ENCODE data around the gene CRTC2.

Gene CRTC2

DNA sequence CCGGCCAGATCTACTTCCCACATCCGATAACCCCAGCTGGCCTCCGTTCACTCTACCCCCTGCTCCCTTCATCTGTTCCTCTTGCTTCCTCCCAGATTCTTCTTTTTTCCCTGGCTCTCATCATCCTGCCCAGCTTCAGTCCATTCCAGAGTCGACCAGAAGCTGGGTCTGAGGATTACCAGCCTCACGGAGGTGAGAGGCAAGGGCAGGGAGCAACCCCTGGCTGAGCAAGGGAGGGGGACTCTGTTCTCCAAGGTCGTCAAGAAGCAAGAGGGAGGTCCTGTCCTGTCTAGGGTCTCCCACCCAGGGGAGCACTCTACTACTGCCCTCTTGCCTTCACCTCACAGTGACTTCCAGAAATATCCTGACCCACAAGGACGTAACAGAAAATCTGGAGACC lies 15.1 kb upstream of the CRTC2 start:
- no peak for DNase-seq

- no peak for DNase-seq
Observed at GRCh38 chr1:153973071-153973470, 14.7 kb upstream of the CRTC2 start.

GRCh38 chr1:153970346-153970745 lies 11.9 kb upstream of the CRTC2 start:
- no peak for DNase-seq

- no peak for DNase-seq
Observed at GRCh38 chr1:153968972-153969371, 10.6 kb upstream of the CRTC2 start.

DNA sequence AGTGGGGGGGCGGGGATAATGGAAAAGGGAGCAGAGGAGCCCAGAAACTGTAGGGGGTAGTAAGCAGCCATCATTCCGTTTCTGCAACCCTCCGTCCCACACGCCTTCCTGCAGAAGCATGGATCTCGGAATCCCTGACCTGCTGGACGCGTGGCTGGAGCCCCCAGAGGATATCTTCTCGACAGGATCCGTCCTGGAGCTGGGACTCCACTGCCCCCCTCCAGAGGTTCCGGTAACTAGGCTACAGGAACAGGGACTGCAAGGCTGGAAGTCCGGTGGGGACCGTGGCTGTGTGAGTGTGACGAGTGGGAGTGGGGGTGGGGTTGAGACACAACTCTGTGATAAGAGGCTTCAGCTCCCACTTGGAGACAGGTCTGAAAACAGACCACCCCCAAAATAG lies 10.0 kb upstream of the CRTC2 start:
- DNase-seq, result no peak

DNA sequence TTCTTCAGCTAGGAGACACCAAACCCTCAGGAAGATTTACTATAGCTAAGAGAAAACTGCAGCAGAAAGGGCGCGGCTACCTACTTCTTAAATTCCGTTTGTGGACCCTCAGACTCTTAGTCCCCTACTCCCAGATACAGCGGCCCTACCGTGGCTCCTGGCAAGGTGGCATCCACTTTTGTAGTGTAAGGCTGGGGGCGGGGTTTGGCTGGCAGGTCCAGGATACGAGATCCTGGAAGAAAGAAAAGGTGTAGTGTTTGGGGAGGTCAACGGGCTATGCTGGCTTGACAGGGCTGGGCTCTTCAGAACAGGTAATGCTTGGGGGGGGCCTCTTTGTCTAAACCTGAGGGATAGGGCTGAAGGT lies 9.6 kb upstream of the CRTC2 start:
- DNase-seq, result no peak

GRCh38 chr1:153967107-153967999 lies 8.9 kb upstream of the CRTC2 start, which contains the start of gene CREB3L4:
Gene CREB3L4, plus strand, starts transcription at chr1:153967902. Its CDS starts 624 bp downstream, at chr1:153968526.
- DNase-seq, result peak; percentile 90

GRCh38 chr1:153963850-153964331 lies 5.5 kb upstream of the CRTC2 start:
- no peak for DNase-seq

GRCh38 chr1:153963030-153963849 lies 4.8 kb upstream of the CRTC2 start, which contains the start of gene SLC39A1:
Gene SLC39A1, minus strand, starts transcription at chr1:153963537. Its CDS starts 822 bp downstream, at chr1:153962715.
- peak; percentile 93 for DNase-seq

- no peak for DNase-seq
Observed at GRCh38 chr1:153962088-153963029, 3.9 kb upstream of the CRTC2 start.

DNA sequence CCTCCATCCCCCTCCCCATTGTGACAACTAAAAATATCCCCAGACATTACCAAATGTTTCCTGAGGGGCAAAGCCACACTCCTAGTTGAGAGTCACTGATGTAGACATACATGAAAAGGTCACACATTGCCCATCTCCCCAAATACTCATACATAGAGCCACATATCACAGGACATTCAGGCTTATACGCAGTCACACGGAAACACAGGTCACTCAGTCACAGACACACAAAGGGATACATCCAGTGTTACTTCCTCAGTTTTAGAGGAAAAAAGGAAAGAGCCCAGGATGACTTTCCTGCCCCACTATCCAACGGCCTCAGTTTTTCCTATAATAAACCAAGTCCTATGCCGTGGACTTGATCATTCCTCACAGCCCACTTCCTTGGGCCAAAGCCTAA lies 3.0 kb upstream of the CRTC2 start:
- DNase-seq, result no peak

- DNase-seq, result no peak
Observed at GRCh38 chr1:153960206-153960605, 1.8 kb upstream of the CRTC2 start.

- DNase-seq, result no peak
Observed at GRCh38 chr1:153959454-153959853, 1.0 kb upstream of the CRTC2 start.

- DNase-seq, result no peak
Observed at GRCh38 chr1:153958961-153959260, 499 bp upstream of the CRTC2 start.

GRCh38 chr1:153957744-153958110 lies 685 bp downstream of the CRTC2 start:
- peak; percentile 62 for DNase-seq

DNA sequence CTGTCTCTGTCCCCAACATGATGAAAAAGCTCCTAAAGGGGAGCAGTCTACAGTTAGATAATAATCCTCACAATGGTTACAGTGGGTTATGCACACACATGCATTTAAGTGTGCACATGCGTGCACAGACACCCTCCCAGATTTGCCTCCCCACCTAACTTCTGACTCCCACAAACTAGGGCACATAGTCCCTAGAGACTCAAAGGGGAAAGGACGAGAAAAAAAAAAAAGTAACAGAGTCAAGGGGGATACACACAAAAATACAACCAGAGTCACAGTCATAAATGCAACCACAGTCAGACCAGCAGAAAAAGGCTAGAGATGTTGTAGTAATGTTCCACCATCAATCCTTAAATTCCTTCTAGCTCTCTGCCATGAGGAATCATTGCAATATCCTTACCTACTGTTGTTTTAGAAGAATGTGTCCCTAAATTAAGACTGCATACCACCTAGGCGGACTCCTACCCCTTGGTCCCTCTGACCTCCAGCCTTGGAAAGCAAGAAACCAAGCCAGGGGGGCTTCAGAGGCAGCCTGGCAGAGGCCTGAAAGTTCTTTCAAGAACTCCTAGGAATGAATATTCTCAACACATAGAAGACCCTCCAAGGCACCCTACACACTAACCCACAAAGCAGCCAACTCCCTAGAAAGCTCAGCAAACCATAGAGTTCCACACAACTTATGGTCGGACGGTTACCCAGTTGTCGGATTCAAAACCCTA lies 1.3 kb downstream of the CRTC2 start:
- DNase-seq, result no peak

DNA sequence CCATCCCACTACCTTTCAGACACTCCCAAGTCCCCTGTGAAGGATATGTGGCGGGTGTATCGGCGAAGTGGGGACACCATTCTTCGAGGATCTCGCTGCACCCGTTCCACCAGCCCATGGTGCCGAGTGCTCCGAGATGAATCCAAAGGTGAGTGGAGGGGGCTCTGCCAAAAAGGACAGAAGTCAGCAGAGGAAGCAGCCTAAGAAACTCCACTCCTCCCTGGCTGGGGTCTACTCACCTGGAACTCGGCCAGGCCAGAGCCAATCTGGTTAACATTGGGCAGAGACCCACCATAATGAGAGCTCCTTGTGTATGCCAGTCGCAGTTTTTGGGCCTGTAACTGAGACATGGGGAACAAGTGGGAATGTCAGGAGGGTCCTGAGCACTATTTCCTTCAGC lies 3.6 kb downstream of the CRTC2 start:
- DNase-seq, result no peak

DNA sequence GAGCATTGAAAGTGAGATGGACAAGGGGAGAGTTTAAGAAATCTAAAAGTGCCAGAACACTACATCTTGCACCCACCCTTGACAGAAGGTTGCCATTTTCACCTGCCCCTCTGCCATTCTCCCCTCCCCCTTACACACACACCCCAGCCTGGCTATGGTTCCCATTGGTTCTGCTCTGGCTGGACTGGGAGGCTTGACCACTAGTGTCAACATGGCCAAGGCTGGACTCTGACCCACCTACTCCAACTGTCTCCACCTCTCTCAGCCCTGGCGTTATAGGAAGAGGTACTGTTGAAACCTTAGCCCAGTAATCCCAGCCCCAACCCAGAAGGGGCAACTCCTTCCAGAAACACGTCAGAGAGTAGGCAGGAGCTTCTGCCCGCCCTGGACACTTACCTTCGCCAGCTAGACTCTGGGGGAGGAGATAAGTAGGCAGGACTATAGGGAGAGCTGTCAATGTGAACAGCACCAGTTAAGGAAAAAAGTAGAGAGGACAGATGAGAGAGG lies 4.5 kb downstream of the CRTC2 start:
- no peak for DNase-seq

- no peak for DNase-seq
Observed at GRCh38 chr1:153951801-153952200, 6.6 kb downstream of the CRTC2 start.

- no peak for DNase-seq
Observed at GRCh38 chr1:153951183-153951582, 7.2 kb downstream of the CRTC2 start.

DNA sequence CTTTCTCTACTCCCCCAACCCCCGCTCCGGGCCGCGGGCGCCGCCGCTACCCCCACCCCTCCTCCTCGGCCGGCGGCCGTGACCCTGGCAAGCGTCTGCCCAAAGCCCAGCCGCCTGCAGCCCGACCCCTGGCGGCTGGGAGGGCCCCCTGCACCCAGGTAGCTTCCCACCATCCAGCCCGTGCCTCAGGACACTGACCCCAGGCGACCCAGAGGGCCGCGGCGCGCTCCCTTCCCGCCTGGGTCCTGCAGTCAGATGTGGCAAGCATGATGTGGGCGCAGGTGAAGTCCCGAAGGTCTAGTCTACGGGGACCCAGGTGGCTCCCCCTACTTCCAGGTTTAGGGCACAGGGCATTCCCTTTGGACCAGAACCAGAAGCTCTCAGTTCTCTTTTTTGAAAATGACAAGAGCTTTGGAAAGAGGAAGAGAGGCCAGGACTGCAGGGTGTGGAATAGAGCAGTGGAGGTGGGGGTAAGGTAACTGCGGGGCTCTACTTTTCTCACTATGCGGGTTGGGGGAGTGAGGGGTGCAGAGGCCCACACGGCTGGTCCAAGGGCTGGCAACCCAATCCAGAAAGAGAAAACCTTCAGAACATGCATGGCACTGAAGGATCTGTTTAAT lies 11.7 kb downstream of the CRTC2 start, which contains the start of gene DENND4B:
Gene DENND4B, minus strand, starts transcription at position 97 of the 620 bp plus-strand sequence. CDS start 2,344 bp downstream, outside the sequence.
- DNase-seq, result peak; percentile 83

All from CD4-positive, alpha-beta T cell treated with Interleukin-12 subunit alpha and Interleukin-12 subunit beta, for 1 hour (primary cell).